Measurements from ENCODE around the gene UBAP1L. TPM values are rescaled to one million over a fixed set of nuclear protein-coding genes. Genes with fewer than 3 reads are reported as not detected.

UBAP1L gene
- total and polyA plus RNA-seq, 2 donors (not counting 3 experiments of a cell fraction or from before 2014, with no cell fraction given): 1.9 to 5.0 TPM

GRCh38 chr15:65163041-65163440 is 48.0 kb upstream of the UBAP1L start:
- dilution Hi-C loops (cut with MboI; ENCODE audit: extremely low pct_ligation_motif_present, low sequenced_read_pairs) (no loop called here), intact Hi-C loops (cut with micrococcal nuclease) (no loop called here)
- Histone ChIP-seq H3K9me1 (replicated peaks; ENCODE audit: control insufficient read depth, extremely low read depth, insufficient read depth, low read length) (no peaks in the 10 kb centered on the region), H3K9me3 (replicated peaks; ENCODE audit: control insufficient read depth, insufficient read depth, low read length) (no peaks in the 10 kb centered on the region), H2AFZ (ENCODE audit: low read depth, low read length) (no peak overlapping the region), H3K79me2 (ENCODE audit: control insufficient read depth, insufficient read depth, low read length) (peaks cover 2% of the 10 kb centered on the region), H3K4me2 (ENCODE audit: insufficient read depth, low read length) (no peak overlapping the region), H3K4me3 (replicated peaks in 1 of 3; ENCODE audit: insufficient read depth in 1 of 3, low read depth in 1 of 3, low read length in 3 of 3) (no peak overlapping the region), H3K36me3 (ENCODE audit: control insufficient read depth in 2 of 2, extremely low read depth in 1 of 2, insufficient read depth in 2 of 2, low read length in 2 of 2) (peaks cover 3 to 7% of the 10 kb centered on the region in 2 experiments), H4K20me1 (replicated peaks; ENCODE audit: control insufficient read depth, extremely low read depth, insufficient read depth, low read length) (no peaks in the 10 kb centered on the region), H3K4me1 (ENCODE audit: control insufficient read depth, extremely low read depth, insufficient read depth, low read length) (no peaks in the 10 kb centered on the region), H3K27me3 (ENCODE audit: control insufficient read depth in 2 of 2, insufficient read depth in 2 of 2, low read length in 2 of 2) (no peaks in the 10 kb centered on the region), H3K27ac (ENCODE audit: insufficient read depth, low read depth, low read length) (no peak overlapping the region), H3K9ac (replicated peaks; ENCODE audit: extremely low read depth, insufficient read depth, low read length) (no peak overlapping the region)
- BruUV-seq (replicated peaks): no TSS peak
- TF ChIP-seq POLR2A (IDR thresholded peaks at IDR 0.05; ENCODE audit: low read depth, low read length) (no peak), MYC (IDR thresholded peaks at IDR 0.05; ENCODE audit: low read depth, low read length) (no peak), POLR2AphosphoS5 (IDR thresholded peaks at IDR 0.05; ENCODE audit: insufficient read depth, low read depth, low read length) (no peak), EZH2 (IDR thresholded peaks at IDR 0.05; ENCODE audit: borderline replicate concordance, low read depth, low read length, severe bottlenecking) (no peak), CTCF (IDR thresholded peaks at IDR 0.05; ENCODE audit: extremely low read depth in 1 of 2, insufficient read depth in 1 of 2, low read depth in 1 of 2, low read length in 2 of 2) (no peak), FOS (IDR thresholded peaks at IDR 0.05; ENCODE audit: borderline replicate concordance, insufficient read depth, low read length) (no peak), GATA2 (IDR thresholded peaks at IDR 0.05; ENCODE audit: insufficient read depth, insufficient read length, low read depth, low read length) (no peak), JUN (IDR thresholded peaks at IDR 0.05; ENCODE audit: borderline replicate concordance, insufficient read depth, insufficient read length, low read depth) (no peak)
- TF ChIP-seq, protein P1, sequence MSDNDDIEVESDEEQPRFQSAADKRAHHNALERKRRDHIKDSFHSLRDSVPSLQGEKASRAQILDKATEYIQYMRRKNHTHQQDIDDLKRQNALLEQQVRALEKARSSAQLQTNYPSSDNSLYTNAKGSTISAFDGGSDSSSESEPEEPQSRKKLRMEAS (IDR thresholded peaks at IDR 0.05; ENCODE audit: insufficient read depth, insufficient read length): no peak
- CTCF ChIA-PET: no interaction called here
- no peak for DNase-seq (ENCODE audit: low read depth, low spot score)
- no peak for FAIRE-seq
- POLR2A ChIA-PET: no interaction called here
